Cardiac muscle cell (in vitro differentiated cells and primary cell): ENCODE data around the gene ATOH7. TPM values are rescaled to one million over a fixed set of nuclear protein-coding genes. Genes with fewer than 3 reads are reported as not detected.
"Not testable (repeated sequence)": the region's sequence is repeated elsewhere in the genome, so short reads cannot be mapped to it uniquely, and the experiment has no call there.

Source experiments
- DNase-seq, 2 donors: peaks; one replicate each; pipeline versions ENCODE4 v3.0.0 to v3.0.0-alpha.2; 2010 to 2017; ENCODE audit warnings: low read depth in 1 of 2, low spot score in 1 of 2
- H3K27ac ChIP-seq: fragments of 200-600 bp; sonication (generic); 2 replicates; pipeline ENCODE4 v1.5.1; 2016
- H3K27me3 ChIP-seq: fragments of 200-600 bp; sonication (generic); 2 replicates; pipeline ENCODE4 v1.6.0; 2016; ENCODE audit warnings: control low read depth
- H3K36me3 ChIP-seq: fragments of 200-600 bp; sonication (generic); 2 replicates; pipeline ENCODE4 v1.5.1; 2016; ENCODE audit warnings: control low read depth
- H3K4me1 ChIP-seq: fragments of 200-600 bp; sonication (generic); 2 replicates; pipeline ENCODE4 v1.8.1; 2017; ENCODE audit warnings: low read depth, mild to moderate bottlenecking, mixed run types
- H3K4me3 ChIP-seq: fragments of 200-600 bp; sonication (generic); 2 replicates; pipeline ENCODE4 v1.5.1; 2016; ENCODE audit warnings: mild to moderate bottlenecking
- H3K9me3 ChIP-seq: fragments of 200-600 bp; sonication (generic); 2 replicates; pipeline ENCODE4 v1.5.1; 2017; ENCODE audit warnings: low read depth, mild to moderate bottlenecking, control low read depth
- CTCF ChIP-seq: IDR thresholded peaks from 2 replicates; pipeline ENCODE4 v1.5.1; 2012; ENCODE audit warnings: low read depth, mild to moderate bottlenecking, low read length
- polyA plus RNA-seq: library from polyadenylated mRNA; unstranded; fragments of >200 nt; fragmentation: Nextera tagmentation; extraction: Ambion mirVana; gene quantifications from 2 replicates; pipeline ENCODE4 v1.2.1, GENCODE V29; 2016
- total RNA-seq: library from RNA; depleted of rRNA; stranded (reverse); fragments of >200 nt; gene quantifications from 2 replicates; pipeline ENCODE4 v1.2.3, GENCODE V29; 2016

Gene ATOH7
- total RNA-seq: 0.11 TPM in 1 of 2 replicates, not detected in the other
- polyA plus RNA-seq: 0.29 and 0.50 TPM in 2 replicates

- peak in 1 of 2 donors; percentile 34 for DNase-seq
- Histone ChIP-seq H3K27ac (peak within 1 kb of the TSS; percentile 80), H3K9me3 (no peaks in the 10 kb centered on the region), H3K27me3 (peaks cover 32% of the 10 kb centered on the region), H3K4me3 (peak within 1 kb of the TSS; percentile 51), H3K4me1 (no peaks in the 10 kb centered on the region), H3K36me3 (no peaks in the 10 kb centered on the region)
- no peak for TF ChIP-seq CTCF
Observed at GRCh38 chr10:68231817-68232251, at the start of gene ATOH7. ATOH7 (minus strand) TSS chr10:68232113; CDS start chr10:68231677, 436 bp downstream.

GRCh38 chr10:68280758-68281157 lies 48.8 kb upstream of the ATOH7 start:
- H3K36me3 ChIP-seq: no peaks in the 10 kb centered on the region
- H3K27me3 ChIP-seq: no peaks in the 10 kb centered on the region
- no peaks in the 10 kb centered on the region for H3K9me3 ChIP-seq
- no peak for DNase-seq
- no peak overlapping the region for H3K4me3 ChIP-seq
- TF ChIP-seq CTCF: no peak
- H3K4me1 ChIP-seq: no peaks in the 10 kb centered on the region
- H3K27ac ChIP-seq: no peak overlapping the region

DNA sequence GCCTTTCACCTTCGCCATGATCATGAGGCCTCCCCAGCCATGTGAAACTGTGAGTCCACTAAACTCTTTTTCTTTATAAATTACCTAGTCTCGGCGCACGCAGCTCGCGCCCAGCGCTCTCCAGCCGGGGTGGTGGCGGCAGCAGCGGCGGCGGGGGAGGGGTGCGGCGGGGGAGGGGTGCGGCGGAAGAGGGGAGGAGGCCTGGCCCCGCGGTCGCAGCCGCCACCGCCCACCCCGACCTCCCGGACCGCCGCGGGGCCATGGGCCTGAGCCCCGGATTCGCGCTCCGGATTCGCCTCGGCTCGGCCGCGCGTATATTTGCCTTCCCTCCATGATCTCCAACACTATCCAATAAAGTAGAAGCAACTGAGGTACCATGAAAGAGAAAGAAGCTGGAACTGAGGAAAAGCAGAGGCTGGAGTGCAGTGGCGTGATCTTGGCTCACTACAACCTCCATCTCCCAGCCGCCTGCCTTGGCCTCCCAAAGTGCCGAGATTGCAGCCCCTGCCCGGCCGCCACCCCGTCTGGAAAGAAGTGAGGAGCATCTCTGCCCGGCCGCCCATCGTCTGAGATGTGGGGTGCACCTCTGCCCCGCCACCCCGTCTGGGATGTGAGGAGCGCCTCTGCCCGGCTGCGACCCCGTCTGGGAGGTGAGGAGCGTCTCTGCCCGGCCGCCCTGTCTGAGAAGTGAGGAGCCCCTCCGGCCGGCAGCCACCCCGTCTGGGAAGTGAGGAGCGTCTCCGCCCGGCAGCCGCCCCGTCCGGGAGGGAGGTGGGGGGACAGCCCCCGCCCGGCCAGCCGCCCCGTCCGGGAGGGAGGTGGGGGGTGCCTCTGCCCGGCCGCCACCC lies 47.2 kb upstream of the ATOH7 start:
- not testable (repeated sequence) for H3K4me1 ChIP-seq, DNase-seq, H3K9me3 ChIP-seq, H3K27me3 ChIP-seq, H3K27ac ChIP-seq, H3K36me3 ChIP-seq, H3K4me3 ChIP-seq

- not testable (repeated sequence) for H3K27ac ChIP-seq, H3K27me3 ChIP-seq, H3K36me3 ChIP-seq, H3K4me1 ChIP-seq, H3K9me3 ChIP-seq, DNase-seq, H3K4me3 ChIP-seq
Observed at GRCh38 chr10:68277814-68278213, 45.9 kb upstream of the ATOH7 start.

DNA sequence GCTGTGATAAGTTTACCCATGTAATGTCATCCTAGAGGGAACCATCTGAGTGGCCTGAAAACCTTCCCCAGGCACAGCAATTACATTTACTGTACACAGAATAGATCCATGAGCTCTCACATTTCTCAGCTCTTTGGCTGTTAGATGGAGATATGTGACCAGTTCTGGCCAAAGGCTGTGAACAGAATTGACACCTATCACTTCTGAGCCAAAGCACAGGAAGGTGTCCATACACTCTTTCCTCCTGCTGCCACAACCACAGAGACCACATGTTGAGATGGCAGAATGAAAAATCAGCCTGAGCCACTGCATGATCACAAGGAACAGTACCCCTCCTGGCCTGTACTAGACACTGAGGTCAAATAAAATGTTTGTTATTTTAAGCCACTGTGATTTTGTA lies 44.3 kb upstream of the ATOH7 start:
- TF ChIP-seq CTCF: no peak
- Histone ChIP-seq H3K4me1 (no peaks in the 10 kb centered on the region), H3K4me3 (no peak overlapping the region), H3K27me3 (no peaks in the 10 kb centered on the region), H3K36me3 (no peaks in the 10 kb centered on the region), H3K9me3 (no peaks in the 10 kb centered on the region), H3K27ac (no peak overlapping the region)
- DNase-seq: no peak

- H3K9me3 ChIP-seq: no peaks in the 10 kb centered on the region
- H3K27me3 ChIP-seq: no peaks in the 10 kb centered on the region
- TF ChIP-seq CTCF: no peak
- H3K36me3 ChIP-seq: no peaks in the 10 kb centered on the region
- H3K27ac ChIP-seq: no peak overlapping the region
- no peak for DNase-seq
- no peak overlapping the region for H3K4me3 ChIP-seq
- H3K4me1 ChIP-seq: no peaks in the 10 kb centered on the region
Observed at GRCh38 chr10:68275600-68276126, 43.8 kb upstream of the ATOH7 start.
